COLO668 (cell line): ENCODE results near the gene IPPK.
"Not testable (repeated sequence)": the region's sequence is repeated elsewhere in the genome, so short reads cannot be mapped to it uniquely, and the experiment has no call there.

Experiments
- DNase-seq: peaks from one replicate; lab custom pipeline; 2025; ENCODE audit not compliant: unreplicated experiment; lab: John Stamatoyannopoulos, UW

The IPPK gene

DNA sequence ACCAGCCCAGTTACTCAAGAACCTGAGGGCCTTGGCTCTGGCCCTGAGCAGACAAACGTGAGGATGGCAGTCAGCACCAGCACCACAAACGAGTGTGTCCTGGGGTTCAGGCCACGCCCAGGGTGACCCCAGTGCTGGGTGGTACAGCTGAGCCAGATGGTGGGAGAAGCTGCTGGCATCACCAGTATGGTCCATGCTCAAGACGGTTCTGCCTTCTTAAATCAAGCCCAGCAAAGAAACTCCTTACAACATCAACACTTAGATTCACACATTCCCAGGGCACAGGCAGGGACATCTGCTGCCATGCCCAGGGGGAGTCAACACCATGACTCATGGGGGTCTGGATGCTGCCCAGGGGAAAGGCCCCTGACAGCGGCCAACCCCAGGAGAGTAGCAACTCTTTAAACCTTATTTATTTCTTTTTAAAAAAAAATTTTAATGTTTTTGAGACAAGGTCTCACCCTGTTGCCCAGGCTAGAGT, 31.3 kb downstream of the IPPK start:
- no peak for DNase-seq

DNA sequence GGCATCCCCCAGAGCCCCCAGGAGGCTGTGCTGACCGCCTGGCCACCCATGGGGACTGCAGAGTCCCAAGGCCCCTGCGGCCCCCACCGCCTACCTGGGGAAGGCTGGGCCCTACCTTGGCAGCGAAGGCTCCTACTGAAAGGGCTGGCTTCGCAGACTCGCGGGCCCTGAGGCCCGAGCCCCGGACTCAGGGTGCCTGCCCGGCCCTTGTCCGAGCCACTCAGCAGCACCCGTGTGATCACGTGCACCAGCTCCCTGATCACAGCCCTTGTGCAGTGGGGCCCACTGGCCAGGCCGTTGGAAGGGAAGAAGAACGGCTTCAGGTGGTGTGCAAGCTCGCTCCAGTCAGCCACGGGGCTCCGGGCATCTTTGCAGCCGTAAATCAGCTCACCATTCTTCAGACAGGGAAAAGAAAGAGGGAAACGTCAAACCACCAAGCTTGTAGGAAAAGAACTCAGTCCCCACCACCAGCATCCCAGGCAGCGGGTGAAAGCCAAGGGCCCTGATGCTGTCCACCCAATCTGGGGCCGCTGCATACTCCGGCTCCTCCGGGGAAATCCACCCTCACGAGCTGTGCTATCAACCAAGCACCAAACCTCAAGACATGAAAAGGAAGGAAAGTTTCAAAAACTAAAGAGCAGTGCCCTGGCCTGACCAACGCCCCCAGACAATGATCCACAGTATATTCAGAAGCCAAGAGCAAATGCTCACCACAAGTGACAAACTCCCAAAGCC, 31.9 kb downstream of the IPPK start:
- DNase-seq = no peak

DNA sequence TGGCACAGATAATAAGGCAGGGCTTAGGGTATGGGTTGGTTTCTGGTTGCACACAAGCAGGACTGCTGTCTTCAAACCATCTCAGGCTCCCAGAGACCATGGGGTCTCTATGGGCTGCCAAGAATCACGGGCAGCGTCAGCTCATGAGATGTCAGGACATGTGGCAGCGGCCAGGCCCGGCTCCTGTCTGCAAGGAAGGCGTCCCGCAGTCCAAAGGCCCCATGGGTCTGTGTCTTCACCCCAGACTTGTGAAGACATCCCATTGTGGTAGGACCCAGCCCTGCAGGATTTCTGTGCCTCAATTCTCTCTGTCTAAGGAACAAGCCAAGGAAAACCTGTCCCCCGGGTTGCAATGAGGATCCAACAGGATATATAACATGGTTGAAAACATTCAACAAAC, 32.6 kb downstream of the IPPK start:
- no peak for DNase-seq

DNA sequence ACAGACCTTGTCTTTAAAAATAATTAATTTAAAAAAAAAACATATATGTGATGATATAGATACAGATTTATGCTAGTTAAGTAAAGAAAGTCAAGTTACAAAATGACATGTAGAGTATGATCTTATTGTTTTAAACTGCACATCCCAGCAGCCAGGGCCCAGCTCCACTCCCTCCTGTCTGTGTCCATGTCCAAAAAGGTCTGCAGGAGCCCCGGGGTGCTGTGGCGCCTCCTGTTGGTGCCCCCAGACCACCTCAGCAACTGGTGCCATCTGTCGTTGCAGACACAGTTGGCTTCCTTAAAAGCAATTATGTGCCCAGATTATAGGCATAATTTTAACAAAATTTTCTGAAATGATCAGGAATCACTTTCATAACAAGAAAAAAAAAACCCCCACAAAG, 33.3 kb downstream of the IPPK start:
- DNase-seq = no peak

DNA sequence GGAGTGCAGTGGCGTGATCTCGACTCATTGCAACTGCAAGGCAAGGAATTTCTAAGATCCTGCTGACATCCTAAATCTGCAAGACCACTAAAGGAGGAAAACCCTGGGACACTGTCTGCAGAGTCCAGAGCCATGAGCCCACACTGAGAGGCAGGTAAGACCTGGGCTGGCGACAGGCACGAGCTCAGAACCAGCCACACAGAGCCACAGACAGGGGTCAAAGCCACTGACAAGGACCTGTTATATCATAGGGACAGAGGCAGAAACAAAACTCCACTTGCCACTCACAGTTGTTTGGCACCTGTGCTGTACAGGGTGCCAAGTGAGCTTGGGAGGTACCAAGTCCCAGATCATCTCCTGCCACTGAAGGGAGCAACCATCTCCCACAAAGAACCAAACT, 34.2 kb downstream of the IPPK start:
- no peak for DNase-seq

DNA sequence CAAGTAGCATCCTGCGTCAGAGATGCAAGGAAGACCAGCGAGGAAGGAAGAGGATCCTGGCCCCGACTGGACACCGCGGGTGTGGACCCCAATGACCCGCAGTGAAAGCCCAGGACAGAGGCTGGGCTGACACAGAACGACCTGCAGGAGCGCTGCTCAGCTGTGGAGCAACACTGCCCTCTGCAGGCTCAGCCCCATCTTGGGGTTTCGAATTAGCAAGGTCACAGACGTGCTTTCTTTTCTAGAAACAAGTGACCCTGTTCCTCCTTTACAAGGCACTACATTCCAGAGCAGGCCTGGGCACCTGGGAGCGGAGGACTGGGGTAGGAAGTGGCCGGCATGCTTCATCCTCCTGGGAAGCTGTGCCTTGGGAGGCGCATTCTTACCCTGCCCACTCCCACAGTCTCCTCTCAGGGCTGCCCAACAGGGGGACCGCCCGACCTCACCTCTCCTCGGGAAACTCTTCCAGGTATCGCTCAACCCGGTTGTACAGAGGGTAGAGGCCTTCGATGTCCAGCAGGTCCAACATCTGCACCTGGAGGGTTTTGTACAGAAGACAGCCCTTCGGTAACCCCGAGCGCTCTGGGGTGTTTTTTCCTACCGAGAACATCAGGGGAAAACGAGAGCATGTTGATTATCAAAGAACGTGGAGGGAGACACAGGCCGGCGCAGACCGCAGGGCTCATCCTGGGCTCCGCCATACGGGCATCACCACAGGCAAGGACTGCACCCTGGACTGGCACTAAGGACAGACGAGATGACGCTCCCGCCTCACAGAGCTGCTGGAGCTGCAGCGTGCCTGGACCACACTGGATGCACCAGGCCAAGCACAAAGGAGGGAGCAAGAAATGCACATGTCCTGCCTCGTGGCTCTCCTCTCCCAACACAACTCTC, 35.0 kb downstream of the IPPK start:
- DNase-seq = peak; percentile 52

DNA sequence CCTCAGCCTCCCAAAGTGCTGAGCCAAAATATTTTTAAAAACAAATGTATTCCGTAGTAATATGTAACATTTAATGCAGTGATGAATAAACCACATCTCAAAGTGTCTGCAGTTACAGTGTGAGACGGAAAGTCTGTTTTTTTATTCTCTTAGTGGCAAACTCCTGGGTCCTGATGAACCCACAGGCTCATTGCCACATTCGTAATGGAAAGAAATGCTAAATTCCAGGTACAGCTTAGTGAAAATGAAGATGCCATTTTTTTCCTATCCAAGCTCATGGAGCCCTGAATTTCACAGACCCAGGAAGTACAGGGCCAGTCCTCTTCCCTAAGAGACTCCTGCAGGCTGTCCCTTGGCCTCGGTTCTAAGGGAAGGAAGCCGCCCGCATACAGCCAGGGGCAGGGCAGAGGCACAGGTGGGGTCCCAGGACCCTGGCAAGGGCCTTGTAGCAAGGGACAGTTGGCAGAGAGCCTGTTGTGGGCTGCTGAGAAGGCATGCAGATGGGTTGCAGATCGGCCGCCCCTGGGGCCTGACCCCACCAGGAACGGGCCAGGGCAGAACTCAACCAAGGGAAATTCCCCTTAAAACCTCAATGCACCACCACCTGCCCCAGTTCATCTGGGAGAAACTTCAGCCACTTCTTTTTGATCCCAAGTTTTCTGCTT, 36.2 kb downstream of the IPPK start:
- DNase-seq = no peak

DNA sequence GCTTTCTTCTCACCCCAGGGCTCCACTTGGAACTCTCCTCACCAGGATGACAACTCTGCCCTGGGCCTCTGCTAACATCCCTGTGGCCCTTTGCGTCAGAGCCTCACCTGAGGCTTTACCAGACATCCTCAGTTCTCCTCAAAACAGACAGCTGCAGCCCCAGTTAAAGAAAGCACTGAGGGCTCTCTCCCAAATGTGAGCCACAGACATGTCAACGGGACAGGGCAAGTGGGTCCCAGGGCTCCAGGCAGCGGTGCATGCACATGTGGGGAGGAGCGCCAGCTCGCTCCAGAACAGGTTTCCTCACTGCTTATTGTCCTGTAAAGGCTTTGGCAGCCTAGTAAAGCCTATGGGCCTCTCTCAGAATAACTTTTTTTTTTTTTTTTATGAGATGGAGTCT, 37.3 kb downstream of the IPPK start:
- no peak for DNase-seq

DNA sequence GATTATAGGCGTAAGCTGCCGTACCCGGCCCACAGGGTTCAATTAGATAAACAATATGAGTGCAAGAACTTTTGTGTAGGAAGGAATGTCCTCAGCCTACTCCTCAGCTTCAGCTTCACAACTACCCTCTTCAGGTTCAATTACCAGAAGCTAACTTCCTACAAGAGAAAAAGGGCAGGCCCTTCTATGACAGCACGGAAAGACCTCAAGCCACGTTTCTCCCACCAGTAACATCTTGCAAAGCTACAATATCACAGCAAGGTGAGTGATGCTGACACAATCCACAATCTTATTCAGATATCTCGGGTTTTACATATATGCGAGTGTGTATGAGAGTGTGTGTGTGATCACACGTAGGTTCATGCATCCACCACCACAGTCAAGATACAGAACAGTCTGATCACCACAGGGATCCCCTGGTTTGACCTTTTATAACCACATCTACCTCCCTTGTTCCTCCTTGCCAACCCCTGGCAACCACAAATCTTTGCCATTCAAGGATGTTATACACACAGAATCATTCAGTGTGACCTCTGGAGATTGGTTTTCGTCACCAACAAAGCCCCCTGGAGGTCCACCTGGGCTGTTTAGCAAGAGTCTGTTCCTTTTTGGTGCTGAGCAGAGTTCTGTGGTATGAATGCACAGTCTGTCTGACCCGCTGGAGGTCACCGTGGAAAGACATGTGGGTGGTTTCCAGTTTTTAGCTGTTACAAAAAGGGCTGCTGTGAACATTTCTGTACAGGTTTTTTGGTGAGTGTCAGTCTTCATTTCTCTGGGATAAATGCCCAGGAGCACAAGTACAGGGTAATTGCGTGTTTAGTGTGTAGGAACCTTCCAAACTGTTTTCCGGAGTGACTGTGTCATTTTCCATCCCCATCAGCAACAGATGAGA, 38.2 kb downstream of the IPPK start:
- DNase-seq = no peak

DNA sequence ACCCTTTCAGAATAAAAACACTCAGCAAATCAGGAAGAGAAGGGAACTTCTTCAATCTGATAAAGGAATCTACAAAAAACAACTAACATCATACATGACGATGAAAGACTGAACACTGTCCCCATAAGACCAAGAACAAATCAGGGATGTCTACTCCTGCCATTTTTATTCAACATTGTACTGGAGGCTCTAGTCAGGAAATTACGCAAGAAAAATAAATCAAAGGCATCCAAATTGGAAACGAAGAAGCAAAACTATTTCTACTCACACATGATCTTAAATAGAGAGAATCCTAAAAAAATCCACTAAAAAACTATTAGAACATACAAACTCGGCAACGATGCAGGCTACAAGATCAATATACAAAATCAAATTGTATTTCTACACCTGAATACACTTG, 42.3 kb downstream of the IPPK start:
- DNase-seq = no peak

DNA sequence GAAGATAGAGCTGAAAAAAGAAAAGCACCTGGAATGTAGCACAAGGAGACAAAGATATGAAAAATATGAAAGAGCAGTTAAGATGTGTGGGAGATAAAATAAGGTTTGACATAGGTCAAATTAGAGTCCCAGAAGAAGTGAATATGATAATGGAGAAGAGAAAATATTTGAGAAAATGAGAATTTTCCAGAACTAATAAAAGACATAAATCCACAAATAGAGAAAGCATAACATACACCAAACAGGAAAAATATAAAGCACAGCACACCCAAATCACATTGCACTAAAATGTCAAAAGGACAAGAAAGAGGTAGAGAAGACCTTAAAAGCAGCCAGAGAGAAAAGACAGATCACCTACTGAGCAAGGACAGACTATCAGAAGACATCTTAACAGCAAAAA, 43.4 kb downstream of the IPPK start:
- no peak for DNase-seq

DNA sequence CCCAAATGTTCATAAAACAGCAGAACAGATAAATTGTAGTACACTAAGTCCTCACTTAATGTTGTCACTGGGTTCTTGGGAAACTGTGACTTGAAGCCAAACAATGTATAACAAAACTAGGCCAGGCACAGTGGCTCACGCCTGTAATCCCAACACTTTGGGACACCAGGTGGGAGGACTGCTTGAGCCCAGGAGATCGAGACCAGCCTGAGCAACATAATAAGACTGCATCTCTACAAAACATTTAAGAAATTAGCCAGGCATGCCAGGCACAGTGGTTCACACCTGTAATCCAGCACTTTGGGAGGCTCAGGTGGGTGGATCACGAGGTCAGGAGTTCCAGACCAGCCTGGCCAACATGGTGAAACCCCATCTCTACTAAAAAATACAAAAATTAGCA, 46.0 kb downstream of the IPPK start:
- not testable (repeated sequence) for DNase-seq

DNA sequence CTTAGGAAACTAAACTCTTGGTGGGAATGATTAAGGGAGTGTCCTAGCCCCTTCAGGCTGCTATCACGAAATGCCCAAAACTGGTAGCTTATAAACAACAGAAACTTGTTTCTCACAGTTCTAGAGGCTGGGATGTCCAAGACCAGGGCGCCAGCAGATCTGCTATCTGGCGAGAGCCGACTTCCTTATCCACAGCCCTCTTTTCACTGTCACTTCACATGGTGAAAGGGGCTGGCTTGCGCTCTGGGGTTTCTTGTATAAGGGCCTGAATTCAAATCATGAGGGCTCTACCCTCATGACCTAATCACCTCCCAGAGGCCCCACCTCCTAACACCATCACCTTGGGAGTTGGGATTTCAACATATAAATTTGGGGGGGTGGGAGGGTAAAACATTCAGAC, 49.1 kb downstream of the IPPK start:
- no peak for DNase-seq

DNA sequence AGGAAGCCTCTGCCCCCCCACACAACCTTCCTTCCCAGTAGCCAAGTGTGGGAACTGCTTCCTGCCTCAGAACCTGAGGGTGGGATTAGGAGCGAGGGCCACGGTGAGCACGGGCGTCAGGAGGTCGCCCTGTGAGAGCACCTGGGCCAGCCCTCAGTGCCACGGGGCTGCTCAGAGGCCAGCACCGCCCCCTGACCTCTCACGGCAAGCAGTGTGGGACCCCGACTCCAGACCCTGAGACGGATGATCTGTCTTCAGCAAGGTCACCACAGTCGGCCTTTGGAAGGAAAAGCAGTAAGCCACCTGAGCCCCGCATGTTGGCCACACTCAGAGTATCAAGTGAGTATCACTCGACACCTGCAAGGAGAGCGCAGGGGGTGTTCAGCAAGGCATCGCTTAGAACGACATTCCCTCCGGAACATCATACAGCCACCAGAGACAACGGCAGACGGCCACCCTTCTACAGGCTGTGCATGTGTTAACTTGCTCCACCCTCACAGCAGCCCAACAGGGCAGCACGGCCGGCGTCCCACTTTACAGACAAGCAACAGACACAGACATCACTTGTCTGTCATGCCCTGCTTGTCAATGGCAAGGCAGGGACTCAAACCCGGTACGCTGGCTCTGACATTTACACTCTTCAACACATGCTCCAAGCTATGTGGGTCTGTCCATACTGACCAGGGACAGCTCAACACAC, 50.2 kb downstream of the IPPK start:
- DNase-seq = no peak

DNA sequence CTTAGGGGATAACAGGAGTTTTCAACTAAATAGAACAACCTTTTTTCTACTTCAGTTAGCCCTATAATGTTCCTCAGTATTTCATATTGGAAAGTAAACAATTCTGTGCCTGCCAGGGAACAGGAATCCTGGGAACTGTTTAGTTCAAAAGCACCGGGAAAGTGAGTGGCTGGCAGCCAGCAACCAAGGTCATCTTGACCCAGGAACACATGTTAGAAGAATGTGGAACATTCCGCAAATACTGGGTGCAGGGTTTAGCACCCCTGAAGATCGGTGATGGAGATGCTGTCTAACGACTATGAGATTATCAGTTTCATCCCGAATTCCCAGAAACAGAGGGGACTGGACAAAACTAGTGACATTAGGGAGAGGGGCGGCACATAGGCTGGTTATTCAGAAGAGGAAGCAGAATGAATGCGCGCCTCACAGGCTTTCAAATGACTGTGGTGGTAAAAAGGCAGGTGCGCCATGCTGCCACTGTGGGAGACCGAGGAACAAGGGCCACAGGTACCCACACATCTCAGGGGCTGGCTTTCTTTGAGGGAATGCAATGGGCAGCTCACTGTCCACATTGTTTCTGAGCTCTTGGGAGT, 51.2 kb downstream of the IPPK start:
- no peak for DNase-seq

DNA sequence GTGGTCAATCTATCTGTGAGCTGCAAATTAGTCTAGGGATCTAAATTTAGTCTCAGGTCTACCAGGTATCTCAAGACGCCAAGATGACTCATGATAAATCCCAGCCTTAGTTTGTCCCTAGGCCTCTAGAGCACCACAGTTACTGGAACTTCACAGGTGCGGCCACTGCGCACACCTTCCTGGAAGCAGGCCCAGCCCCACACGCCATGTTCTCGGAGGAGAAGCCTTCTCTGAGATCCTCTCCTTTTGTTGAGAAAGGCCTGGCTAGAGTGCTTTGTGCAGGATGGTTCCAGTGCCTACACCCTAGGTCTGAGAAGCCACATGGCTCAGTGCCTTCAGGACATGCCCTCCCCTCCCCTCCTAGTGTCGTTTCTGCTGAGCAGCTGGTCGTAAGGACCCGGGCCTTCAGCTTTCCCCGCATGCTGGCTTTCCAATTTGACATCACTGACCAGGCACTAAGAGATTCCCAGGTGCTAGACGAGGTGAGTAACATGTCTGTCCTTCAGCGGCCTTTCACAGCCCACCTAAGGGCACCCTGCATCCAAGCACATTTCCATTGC, 51.9 kb downstream of the IPPK start:
- DNase-seq = no peak

DNA sequence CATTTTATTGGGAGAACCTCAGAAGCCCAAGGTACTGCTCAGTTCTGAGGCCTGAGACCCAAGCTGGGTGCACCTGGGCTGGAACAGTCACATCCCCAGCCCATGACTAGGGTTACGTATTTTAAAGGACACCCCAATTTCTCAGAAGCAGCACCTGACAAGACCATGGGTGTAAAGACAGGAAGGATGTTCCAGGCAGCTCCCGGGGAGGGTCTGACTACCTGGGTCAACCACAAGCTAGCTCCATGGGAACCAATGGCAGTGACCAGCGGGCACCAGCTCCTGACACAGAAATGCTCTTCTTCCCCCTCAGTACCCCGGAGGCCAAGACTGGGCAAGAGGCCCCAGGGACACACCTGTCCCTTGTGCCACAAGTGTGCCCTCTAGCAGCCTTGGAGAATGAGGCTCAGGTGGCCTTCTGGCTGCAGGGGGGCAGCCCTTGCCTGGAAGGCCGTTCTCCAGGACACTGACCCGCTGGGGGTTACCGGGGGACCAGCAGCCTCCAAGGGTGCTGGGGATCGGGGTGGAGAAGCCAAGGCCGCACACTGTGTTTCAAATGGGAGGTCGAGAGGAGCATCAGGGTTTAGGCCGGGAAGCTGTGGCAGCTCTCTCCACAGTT, 52.6 kb downstream of the IPPK start:
- no peak for DNase-seq

DNA sequence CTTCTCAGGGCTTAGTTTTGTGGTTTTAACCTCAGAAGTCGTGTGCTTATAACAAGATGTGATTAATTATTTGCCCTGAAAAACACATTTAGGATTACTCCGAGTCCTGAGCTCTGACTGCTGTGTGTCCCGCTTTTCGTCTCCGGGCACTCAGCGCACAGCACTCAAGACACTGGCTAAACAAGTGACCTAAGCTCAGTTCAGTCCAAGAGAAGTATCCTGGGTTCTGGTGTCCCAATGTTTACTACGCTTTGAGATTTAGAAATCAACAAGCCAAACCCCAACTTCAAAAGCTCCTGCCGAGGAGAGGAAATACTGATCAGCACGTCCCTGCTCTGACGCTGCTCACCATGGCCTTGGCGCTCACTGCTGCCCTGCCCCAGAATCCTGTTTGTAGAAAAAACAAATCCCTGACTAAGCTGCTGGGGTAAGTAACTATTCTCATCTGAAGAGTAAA, 53.2 kb downstream of the IPPK start:
- DNase-seq = no peak

DNA sequence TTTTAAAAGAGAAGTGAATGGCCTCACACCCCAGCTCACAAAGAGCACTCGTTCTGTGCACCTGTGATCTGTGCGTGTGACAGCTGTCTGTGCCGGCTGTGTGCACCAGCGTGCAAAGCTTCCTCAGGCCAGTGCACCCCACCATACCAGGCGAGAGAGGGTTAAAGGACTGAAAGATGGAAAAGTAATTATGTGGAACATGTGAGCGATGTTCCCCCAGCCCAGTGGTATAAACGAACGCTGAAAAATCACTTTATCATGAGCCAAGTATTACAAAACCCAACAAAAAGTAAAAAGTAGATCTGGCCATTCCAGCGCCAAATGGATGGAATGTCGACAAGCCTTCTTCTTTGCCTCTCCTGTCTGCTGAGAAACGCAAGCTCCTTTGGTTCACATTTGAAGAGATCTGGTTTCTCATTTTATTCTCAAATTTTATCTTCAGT, 53.7 kb downstream of the IPPK start:
- no peak for DNase-seq
